Testis (tissue), 2 donors: Measurements from ENCODE around the gene PCLAF.
"Not testable (repeated sequence)": the region's sequence is repeated elsewhere in the genome, so short reads cannot be mapped to it uniquely, and the experiment has no call there.

Experiments used
- POLR2A ChIP-seq: fragments of 450-650 bp; IDR thresholded peaks from one replicate; pipeline ENCODE4 v1.6.1; 2017; ENCODE audit warnings: antibody characterized with exemption, mild to moderate bottlenecking, moderate library complexity
- TF ChIP-seq, protein P1 (sequence below), 3 experiments: fragments of 450-650 bp in 2 of 3; fragments of 200-600 bp in 1 of 3; sonication (generic) in 1 of 3; IDR thresholded peaks; one replicate each; pipeline ENCODE4 v1.5.1; 2016 to 2019; ENCODE audit warnings: antibody characterized with exemption in 3 of 3, mild to moderate bottlenecking in 2 of 3, moderate library complexity in 1 of 3

DNA sequence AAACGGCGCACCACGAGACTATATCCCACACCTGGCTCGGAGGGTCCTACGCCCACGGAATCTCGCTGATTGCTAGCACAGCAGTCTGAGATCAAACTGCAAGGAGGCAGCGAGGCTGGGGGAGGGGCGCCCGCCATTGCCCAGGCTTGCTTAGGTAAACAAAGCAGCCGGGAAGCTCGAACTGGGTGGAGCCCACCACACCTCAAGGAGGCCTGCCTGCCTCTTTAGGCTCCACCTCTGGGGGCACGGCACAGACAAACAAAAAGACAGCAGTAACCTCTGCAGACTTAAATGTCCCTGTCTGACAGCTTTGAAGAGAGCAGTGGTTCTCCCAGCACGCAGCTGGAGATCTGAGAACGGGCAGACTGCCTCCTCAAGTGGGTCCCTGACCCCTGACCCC lies 54.3 kb downstream of the PCLAF start:
- TF ChIP-seq, protein P1, sequence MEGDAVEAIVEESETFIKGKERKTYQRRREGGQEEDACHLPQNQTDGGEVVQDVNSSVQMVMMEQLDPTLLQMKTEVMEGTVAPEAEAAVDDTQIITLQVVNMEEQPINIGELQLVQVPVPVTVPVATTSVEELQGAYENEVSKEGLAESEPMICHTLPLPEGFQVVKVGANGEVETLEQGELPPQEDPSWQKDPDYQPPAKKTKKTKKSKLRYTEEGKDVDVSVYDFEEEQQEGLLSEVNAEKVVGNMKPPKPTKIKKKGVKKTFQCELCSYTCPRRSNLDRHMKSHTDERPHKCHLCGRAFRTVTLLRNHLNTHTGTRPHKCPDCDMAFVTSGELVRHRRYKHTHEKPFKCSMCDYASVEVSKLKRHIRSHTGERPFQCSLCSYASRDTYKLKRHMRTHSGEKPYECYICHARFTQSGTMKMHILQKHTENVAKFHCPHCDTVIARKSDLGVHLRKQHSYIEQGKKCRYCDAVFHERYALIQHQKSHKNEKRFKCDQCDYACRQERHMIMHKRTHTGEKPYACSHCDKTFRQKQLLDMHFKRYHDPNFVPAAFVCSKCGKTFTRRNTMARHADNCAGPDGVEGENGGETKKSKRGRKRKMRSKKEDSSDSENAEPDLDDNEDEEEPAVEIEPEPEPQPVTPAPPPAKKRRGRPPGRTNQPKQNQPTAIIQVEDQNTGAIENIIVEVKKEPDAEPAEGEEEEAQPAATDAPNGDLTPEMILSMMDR (IDR thresholded peaks at IDR 0.05): not testable (repeated sequence)
- not testable (repeated sequence) for TF ChIP-seq POLR2A
